Hepatocyte (in vitro differentiated cells): ENCODE measurements around the gene TBX21. TPM values are rescaled to one million over a fixed set of nuclear protein-coding genes. Genes with fewer than 3 reads are reported as not detected.

ENCODE experiments used
- DNase-seq: peaks from one replicate; pipeline ENCODE4 v3.0.0-alpha.2; 2016; ENCODE audit warnings: low spot score
- H2AFZ ChIP-seq: fragments of 200-600 bp; sonication (generic); 2 replicates; pipeline ENCODE4 v1.6.0; 2016; ENCODE audit warnings: antibody characterized with exemption, mild to moderate bottlenecking
- H3K27ac ChIP-seq: fragments of 200-600 bp; sonication (generic); 2 replicates; pipeline ENCODE4 v1.5.1; 2016; ENCODE audit warnings: mild to moderate bottlenecking
- H3K27me3 ChIP-seq: fragments of 200-600 bp; sonication (generic); 2 replicates; pipeline ENCODE4 v1.6.1; 2016
- H3K36me3 ChIP-seq: fragments of 200-600 bp; sonication (generic); replicated peaks from 2 replicates; pipeline ENCODE4 v1.5.1; 2016; ENCODE audit warnings: low read depth; ENCODE audit not compliant: insufficient read depth
- H3K4me1 ChIP-seq: fragments of 200-600 bp; sonication (generic); 2 replicates; pipeline ENCODE4 v1.5.1; 2016; ENCODE audit warnings: mild to moderate bottlenecking, moderate library complexity; ENCODE audit not compliant: insufficient read depth
- H3K4me2 ChIP-seq: fragments of 200-600 bp; sonication (generic); 2 replicates; pipeline ENCODE4 v1.6.0; 2016
- H3K4me3 ChIP-seq: fragments of 200-600 bp; sonication (generic); 2 replicates; pipeline ENCODE4 v1.5.1; 2016; ENCODE audit warnings: mild to moderate bottlenecking
- H3K79me2 ChIP-seq: fragments of 200-600 bp; sonication (generic); 2 replicates; pipeline ENCODE4 v1.6.0; 2017; ENCODE audit warnings: mild to moderate bottlenecking
- H3K9me2 ChIP-seq: fragments of 200-600 bp; sonication (generic); replicated peaks from 2 replicates; pipeline ENCODE4 v1.6.0; 2017; ENCODE audit warnings: mild to moderate bottlenecking; ENCODE audit not compliant: insufficient read depth
- H3K9me3 ChIP-seq: fragments of 200-600 bp; sonication (generic); 2 replicates; pipeline ENCODE4 v1.5.1; 2016; ENCODE audit warnings: low read depth, mild to moderate bottlenecking
- H4K20me1 ChIP-seq: fragments of 200-600 bp; sonication (generic); 2 replicates; pipeline ENCODE4 v1.6.0; 2016; ENCODE audit warnings: mild to moderate bottlenecking; ENCODE audit not compliant: insufficient read depth, poor library complexity, severe bottlenecking
- CTCF ChIP-seq: fragments of 200-600 bp; sonication (generic); IDR thresholded peaks from 2 replicates; pipeline ENCODE4 v1.5.1; 2016; ENCODE audit warnings: antibody characterized with exemption, mild to moderate bottlenecking; ENCODE audit not compliant: poor library complexity
- EZH2 ChIP-seq: fragments of 200-600 bp; sonication (generic); IDR thresholded peaks from 2 replicates; pipeline ENCODE4 v1.6.1; 2016; ENCODE audit warnings: antibody characterized with exemption, mild to moderate bottlenecking, borderline replicate concordance
- EZH2phosphoT487 ChIP-seq: fragments of 200-600 bp; sonication (generic); IDR thresholded peaks from one replicate; pipeline ENCODE4 v1.6.1; 2018; ENCODE audit warnings: antibody characterized with exemption, mild to moderate bottlenecking, low read depth, moderate library complexity; ENCODE audit not compliant: unreplicated experiment, severe bottlenecking
- WGBS: methylation state at CpG from one replicate; pipeline ENCODE4 v1.1.6; 2016; ENCODE audit warnings: low lambda C conversion rate; ENCODE audit errors: missing lambda C conversion rate; 5-methylcytosine and 5-hydroxymethylcytosine counted together
- polyA plus RNA-seq: library from polyadenylated mRNA; unstranded; fragments of >200 nt; fragmentation: Nextera tagmentation; extraction: Ambion mirVana; gene quantifications from 2 replicates; pipeline ENCODE4 v1.2.1, GENCODE V29; 2016
- total RNA-seq: library from RNA; depleted of rRNA; stranded (reverse); fragments of >200 nt; gene quantifications from 2 replicates; pipeline ENCODE4 v1.2.3, GENCODE V29; 2014

Gene TBX21
- total and polyA plus RNA-seq, 2 experiments from 2014 or later, result not detected

DNA sequence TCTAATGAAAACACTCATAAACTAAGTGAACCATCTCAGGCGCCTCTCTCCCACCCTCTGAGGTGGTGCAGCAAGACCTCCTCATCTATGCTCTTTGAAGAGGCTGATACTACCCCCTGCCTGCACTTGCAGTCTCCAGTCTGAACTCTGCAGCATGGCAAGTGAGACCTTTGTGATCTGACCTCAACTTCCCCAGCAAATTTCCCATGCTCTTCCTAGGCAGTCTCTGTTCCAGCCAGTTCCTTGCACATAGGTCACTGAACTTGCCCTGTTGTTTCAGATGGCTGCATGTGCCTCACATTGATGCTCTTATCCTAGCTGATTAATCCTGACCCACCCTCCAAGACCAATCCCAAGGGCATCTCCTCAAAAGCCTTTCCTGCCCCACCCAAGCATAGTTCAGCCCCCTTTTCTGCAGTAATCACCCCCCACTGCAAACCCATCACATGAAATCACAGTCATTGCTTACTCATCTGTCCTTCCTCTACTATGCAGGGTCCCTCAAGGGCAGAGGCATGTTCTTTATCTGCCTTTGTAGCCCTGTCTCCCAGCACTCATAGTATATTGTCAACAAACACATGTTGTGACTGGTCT is 42.0 kb downstream of the TBX21 start:
- Histone ChIP-seq H3K36me3 (no peaks in the 10 kb centered on the region), H3K4me1 (no peaks in the 10 kb centered on the region), H3K9me2 (no peaks in the 10 kb centered on the region), H3K79me2 (no peaks in the 10 kb centered on the region), H3K9me3 (no peaks in the 10 kb centered on the region), H3K4me3 (no peak overlapping the region), H2AFZ (no peak overlapping the region), H3K27me3 (peaks cover 7% of the 10 kb centered on the region), H3K27ac (no peak overlapping the region), H3K4me2 (no peak overlapping the region), H4K20me1 (no peaks in the 10 kb centered on the region)
- no peak for DNase-seq
- TF ChIP-seq EZH2phosphoT487 (no peak), EZH2 (no peak), CTCF (no peak)
- 56% methylated on average over 1 of the region's 1 CpG for WGBS

DNA sequence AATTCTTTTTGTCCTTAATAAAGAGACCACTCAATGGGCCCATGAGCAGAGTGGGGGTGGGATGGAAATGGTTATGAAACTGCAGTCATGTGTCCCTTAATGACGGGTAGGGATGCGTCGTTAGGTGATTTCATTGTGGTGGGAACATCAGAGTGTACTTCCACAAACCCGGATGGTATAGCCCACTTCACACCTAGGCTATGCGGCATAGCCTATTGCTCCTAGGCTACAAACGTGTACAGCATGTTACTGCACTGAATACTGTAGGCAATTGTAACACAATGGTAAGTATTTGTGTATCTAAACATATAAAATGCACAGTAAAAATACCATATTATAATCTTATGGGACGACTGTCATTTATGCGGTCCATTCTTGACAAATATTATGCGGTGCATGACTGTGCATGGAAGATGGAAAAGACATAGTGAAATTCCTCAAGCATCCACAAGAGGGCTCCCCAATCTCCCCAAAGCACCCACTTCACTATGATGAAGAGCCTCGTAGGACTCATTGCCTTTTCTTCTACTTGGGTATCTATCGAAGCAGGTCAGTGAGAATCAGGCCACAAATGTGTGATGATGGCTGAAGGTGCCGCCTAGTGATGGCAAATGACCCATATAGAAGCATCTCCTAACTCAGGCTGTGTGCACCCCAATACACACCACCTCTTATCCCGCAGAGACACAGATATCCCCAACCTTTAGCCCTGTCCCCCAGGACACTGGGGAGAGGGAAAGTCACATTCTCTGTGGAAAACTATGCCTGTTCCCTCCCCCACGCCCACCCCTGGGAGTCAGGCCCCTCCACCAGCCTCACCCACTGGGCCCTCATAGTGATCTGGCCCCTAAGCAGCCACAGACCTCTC is 43.5 kb downstream of the TBX21 start:
- no peak overlapping the region for H3K27ac ChIP-seq
- no peak overlapping the region for H3K4me2 ChIP-seq
- DNase-seq, result peak; percentile 51
- no peaks in the 10 kb centered on the region for H3K79me2 ChIP-seq
- H3K9me3 ChIP-seq, result no peaks in the 10 kb centered on the region
- H4K20me1 ChIP-seq, result no peaks in the 10 kb centered on the region
- no peaks in the 10 kb centered on the region for H3K4me1 ChIP-seq
- no peak overlapping the region for H3K4me3 ChIP-seq
- H3K36me3 ChIP-seq, result no peaks in the 10 kb centered on the region
- TF ChIP-seq EZH2, result no peak
- peak; percentile 58 for TF ChIP-seq CTCF
- no peaks in the 10 kb centered on the region for H3K9me2 ChIP-seq
- H2AFZ ChIP-seq, result no peak overlapping the region
- H3K27me3 ChIP-seq, result peaks cover 14% of the 10 kb centered on the region
- 39% methylated on average over 14 of the region's 14 CpGs for WGBS

DNA sequence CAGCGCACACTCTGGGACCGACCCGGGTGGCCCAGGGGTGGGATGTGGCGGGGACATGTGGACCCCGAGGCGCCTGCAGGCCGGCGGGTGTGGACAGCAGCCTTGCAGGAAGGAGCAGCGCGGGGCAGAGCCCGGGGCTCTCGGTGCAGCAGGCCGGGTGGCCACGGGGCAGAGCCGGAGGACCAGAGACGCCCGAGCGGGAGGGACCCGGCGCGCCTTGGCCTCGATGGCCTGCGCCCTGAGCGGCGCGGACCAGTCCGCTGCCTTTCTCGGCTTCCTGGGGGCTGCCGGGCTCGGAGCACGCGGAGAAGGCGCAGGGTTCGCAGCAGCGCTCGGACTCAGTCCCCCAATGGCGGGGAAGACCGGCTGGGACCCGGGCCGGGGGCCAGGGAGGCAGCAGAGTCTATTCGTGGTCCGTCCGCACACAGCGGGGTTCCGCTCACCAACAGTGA is 45.2 kb downstream of the TBX21 start:
- Histone ChIP-seq H3K4me2 (no peak overlapping the region), H3K27me3 (peaks cover 16% of the 10 kb centered on the region), H4K20me1 (no peaks in the 10 kb centered on the region), H3K4me3 (no peak overlapping the region), H3K27ac (no peak overlapping the region), H3K79me2 (no peaks in the 10 kb centered on the region), H3K4me1 (no peaks in the 10 kb centered on the region), H3K36me3 (no peaks in the 10 kb centered on the region), H3K9me2 (no peaks in the 10 kb centered on the region), H2AFZ (no peak overlapping the region), H3K9me3 (no peaks in the 10 kb centered on the region)
- TF ChIP-seq CTCF, result no peak
- no peak for TF ChIP-seq EZH2
- TF ChIP-seq EZH2phosphoT487, result no peak
- WGBS, result 88% methylated on average over 43 of the region's 45 CpGs
- no peak for DNase-seq
